GM23248 (cell line): ENCODE results near the gene ZBTB45.

Experiments
- EZH2 ChIP-seq: fragments of 200-600 bp; sonication (generic); IDR thresholded peaks from 2 replicates; pipeline ENCODE4 v1.6.1; 2018; ENCODE audit warnings: antibody characterized with exemption, mild to moderate bottlenecking; ENCODE audit not compliant: insufficient read depth, poor library complexity, severe bottlenecking
- EZH2phosphoT487 ChIP-seq: fragments of 200-600 bp; sonication (generic); IDR thresholded peaks from 2 replicates; pipeline ENCODE4 v1.6.1; 2018; ENCODE audit warnings: antibody characterized with exemption, moderate library complexity, mild to moderate bottlenecking, low read depth; ENCODE audit not compliant: insufficient read depth

DNA sequence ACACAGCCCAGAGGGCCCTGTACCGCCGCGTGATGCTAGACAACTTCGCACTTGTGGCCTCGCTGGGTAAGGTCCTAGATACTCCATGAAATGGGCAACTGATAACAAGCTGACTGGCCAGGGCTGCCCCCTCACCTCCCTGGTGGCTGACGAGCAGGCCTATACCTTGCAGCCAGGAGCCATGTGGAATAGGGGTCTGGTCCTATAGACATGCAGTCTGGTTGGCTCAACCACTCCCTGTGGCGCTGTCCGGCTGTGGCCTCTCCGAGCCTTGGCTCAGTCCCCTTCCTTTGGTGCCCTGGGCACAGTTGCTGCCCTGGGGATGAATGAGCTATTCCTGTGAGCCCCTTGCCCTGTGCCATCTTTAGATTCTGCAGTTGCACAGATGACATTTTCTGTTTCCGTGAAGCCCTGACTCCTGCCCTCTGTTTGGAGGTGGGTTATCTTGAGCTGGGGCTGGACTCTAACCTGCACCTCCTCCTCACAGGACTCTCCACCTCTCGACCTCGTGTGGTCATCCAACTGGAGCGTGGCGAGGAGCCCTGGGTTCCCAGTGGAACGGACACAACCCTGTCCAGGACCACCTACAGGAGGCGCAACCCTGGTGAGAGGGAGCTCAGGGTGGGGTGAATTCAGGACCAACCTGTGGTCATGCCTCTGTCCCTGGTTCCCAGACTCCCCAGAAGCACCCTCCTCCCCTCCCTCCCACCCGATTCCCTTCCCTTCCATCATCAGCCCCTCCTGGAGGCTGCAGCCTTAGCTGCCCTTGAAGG is 50.2 kb downstream of the ZBTB45 start:
- TF ChIP-seq EZH2phosphoT487 (no peak), EZH2 (no peak)
